ENCODE results near the gene NBDY. TPM values are rescaled to one million over a fixed set of nuclear protein-coding genes. Genes with fewer than 3 reads are reported as not detected.
A peak's percentile ranks its signal among the peaks of the same experiment; 100 is the strongest.

NBDY gene
- total RNA-seq, 1 donor from 2014 or later = 15.4 TPM

DNA sequence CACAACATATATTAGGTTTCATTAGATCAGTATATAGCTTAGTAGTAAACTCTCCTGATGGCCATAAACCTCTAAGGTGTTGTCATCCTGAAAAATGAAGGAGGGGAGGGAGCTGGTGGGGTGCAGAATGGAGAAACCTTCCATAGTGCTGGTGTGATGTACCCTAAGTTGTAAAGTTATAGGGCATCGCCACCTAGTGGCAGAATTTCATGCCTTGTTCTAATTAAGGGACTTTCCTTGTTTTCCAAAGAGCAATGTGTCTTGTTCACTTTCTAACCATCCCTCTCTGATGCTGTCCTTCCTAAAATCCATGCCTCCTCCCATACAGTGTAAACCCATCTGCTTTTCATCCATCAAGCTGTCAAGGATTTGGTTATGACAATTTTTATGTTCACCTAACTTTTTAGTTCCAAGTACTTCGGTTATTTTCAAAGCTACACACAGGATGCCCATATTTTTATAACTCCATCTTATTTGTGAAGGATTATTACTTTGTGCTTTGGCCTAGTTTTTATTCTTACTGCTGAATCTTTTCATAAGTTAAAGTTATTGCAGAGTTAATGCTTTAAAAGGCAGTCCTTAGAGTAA, 4.5 kb downstream of the NBDY start:
- H3K4me1 ChIP-seq = no peaks in the 10 kb centered on the region
- H3K27me3 ChIP-seq = no peaks in the 10 kb centered on the region
- no peak overlapping the region for H3K4me3 ChIP-seq
- H3K36me3 ChIP-seq = no peaks in the 10 kb centered on the region
- no peaks in the 10 kb centered on the region for H3K9me3 ChIP-seq
- peak in 1 of 2 donors; percentile 83 for DNase-seq (ENCODE audit: low spot score in 2 of 2)
- no peak overlapping the region for H3K27ac ChIP-seq
- intact Hi-C loops (cut with DNase I) = no loop called here
- TF ChIP-seq, protein P1, sequence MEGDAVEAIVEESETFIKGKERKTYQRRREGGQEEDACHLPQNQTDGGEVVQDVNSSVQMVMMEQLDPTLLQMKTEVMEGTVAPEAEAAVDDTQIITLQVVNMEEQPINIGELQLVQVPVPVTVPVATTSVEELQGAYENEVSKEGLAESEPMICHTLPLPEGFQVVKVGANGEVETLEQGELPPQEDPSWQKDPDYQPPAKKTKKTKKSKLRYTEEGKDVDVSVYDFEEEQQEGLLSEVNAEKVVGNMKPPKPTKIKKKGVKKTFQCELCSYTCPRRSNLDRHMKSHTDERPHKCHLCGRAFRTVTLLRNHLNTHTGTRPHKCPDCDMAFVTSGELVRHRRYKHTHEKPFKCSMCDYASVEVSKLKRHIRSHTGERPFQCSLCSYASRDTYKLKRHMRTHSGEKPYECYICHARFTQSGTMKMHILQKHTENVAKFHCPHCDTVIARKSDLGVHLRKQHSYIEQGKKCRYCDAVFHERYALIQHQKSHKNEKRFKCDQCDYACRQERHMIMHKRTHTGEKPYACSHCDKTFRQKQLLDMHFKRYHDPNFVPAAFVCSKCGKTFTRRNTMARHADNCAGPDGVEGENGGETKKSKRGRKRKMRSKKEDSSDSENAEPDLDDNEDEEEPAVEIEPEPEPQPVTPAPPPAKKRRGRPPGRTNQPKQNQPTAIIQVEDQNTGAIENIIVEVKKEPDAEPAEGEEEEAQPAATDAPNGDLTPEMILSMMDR (IDR thresholded peaks at IDR 0.05) = peak in 2 of 3 experiments; percentile 58 to 62

DNA sequence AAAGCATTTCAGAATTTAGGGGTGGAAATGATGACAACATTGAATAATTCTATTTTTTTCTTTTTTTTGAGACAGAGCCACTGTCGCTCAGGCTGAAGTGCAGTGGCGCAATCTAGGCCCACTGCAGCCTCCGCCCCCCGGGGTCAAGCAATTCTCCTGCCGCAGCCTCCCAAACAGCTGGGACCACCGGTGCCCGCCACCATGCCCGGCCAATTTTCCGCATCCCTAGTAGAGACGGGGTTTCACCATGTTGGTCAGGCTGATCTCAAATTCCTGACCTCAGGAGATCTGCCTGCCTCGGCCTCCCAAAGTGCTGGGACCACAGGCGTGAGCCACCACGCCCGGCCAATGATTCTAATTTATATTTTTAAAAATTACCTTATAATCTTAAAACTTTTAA, 7.2 kb downstream of the NBDY start:
- Histone ChIP-seq H3K4me1 (no peaks in the 10 kb centered on the region), H3K4me3 (no peak overlapping the region), H3K36me3 (no peaks in the 10 kb centered on the region), H3K27ac (no peak overlapping the region), H3K27me3 (no peaks in the 10 kb centered on the region), H3K9me3 (no peaks in the 10 kb centered on the region)
- TF ChIP-seq, protein P1 (IDR thresholded peaks at IDR 0.05) = no peak
- no peak for DNase-seq (ENCODE audit: low spot score in 2 of 2)
- intact Hi-C loops (cut with DNase I) = no loop called here

GRCh38 chrX:56738670-56739069, 9.6 kb downstream of the NBDY start:
- no peaks in the 10 kb centered on the region for H3K36me3 ChIP-seq
- TF ChIP-seq, protein P1 (IDR thresholded peaks at IDR 0.05) = no peak
- H3K9me3 ChIP-seq = no peaks in the 10 kb centered on the region
- H3K27me3 ChIP-seq = no peaks in the 10 kb centered on the region
- intact Hi-C loops (cut with DNase I) = no loop called here
- H3K27ac ChIP-seq = no peak overlapping the region
- no peak for DNase-seq (ENCODE audit: low spot score in 2 of 2)
- no peaks in the 10 kb centered on the region for H3K4me1 ChIP-seq
- no peak overlapping the region for H3K4me3 ChIP-seq

GRCh38 chrX:56744996-56745395, 16.0 kb downstream of the NBDY start:
- Histone ChIP-seq H3K9me3 (no peaks in the 10 kb centered on the region), H3K4me3 (no peak overlapping the region), H3K36me3 (no peaks in the 10 kb centered on the region), H3K4me1 (no peaks in the 10 kb centered on the region), H3K27ac (no peak overlapping the region), H3K27me3 (no peaks in the 10 kb centered on the region)
- DNase-seq (ENCODE audit: low spot score in 2 of 2) = no peak
- intact Hi-C loops (cut with DNase I) = no loop called here
- TF ChIP-seq, protein P1 (IDR thresholded peaks at IDR 0.05) = no peak

- no peaks in the 10 kb centered on the region for H3K27me3 ChIP-seq
- no peak for DNase-seq (ENCODE audit: low spot score in 2 of 2)
- intact Hi-C loops (cut with DNase I) = no loop called here
- H3K36me3 ChIP-seq = no peaks in the 10 kb centered on the region
- TF ChIP-seq, protein P1 (IDR thresholded peaks at IDR 0.05) = no peak
- H3K4me3 ChIP-seq = no peak overlapping the region
- no peaks in the 10 kb centered on the region for H3K4me1 ChIP-seq
- H3K9me3 ChIP-seq = no peaks in the 10 kb centered on the region
- H3K27ac ChIP-seq = no peak overlapping the region
These were observed 18.0 kb downstream of the NBDY start for GRCh38 chrX:56746996-56747395.

DNA sequence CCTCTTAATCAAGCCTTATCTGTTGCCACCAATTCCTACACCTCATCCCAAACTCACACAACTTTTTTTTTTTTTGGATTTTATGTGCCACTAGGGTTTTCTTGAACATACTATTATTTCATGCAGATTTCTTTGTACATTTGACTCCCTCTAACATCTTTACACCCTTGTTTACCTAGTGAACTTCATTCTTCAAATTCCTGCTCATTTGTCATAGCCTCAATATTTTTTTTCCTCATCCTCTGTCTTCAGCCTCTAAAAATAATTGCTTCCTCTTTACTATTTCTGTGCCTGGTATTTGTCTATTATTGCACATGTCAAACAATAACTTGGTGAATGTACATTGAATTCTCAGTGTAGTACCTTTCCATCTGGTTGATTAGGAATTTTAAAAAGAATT, 22.0 kb downstream of the NBDY start:
- intact Hi-C loops (cut with DNase I) = no loop called here
- H3K27me3 ChIP-seq = no peaks in the 10 kb centered on the region

More for the DNA sequence above, 22.0 kb downstream of the NBDY start:
- Histone ChIP-seq H3K4me3 (no peak overlapping the region), H3K9me3 (no peaks in the 10 kb centered on the region), H3K4me1 (no peaks in the 10 kb centered on the region), H3K27ac (no peak overlapping the region), H3K36me3 (no peaks in the 10 kb centered on the region)
- DNase-seq (ENCODE audit: low spot score in 2 of 2) = no peak
- TF ChIP-seq, protein P1 (IDR thresholded peaks at IDR 0.05) = no peak
